GM10248 (cell line): ENCODE results near the gene PRKN.

Experiments used
- CTCF ChIA-PET: fragments of 300-600 bp; sonication (Branson Sonifier 250); formaldehyde crosslinking; extraction: SDS; loops from one replicate; lab custom pipeline; 2021; ENCODE audit warnings: antibody characterized with exemption; lab: Yijun Ruan, JAX
- POLR2A ChIA-PET: fragments of 350-650 bp; sonication (Branson Sonifier 250); formaldehyde crosslinking; extraction: SDS; loops from one replicate; lab custom pipeline; 2020; ENCODE audit warnings: antibody characterized with exemption; lab: Yijun Ruan, JAX
- DNase-seq: peaks from one replicate; pipeline ENCODE4 v3.0.0; 2012; ENCODE audit errors: extremely low spot score
- TF ChIP-seq, protein P1 (sequence below): IDR thresholded peaks from 2 replicates; pipeline ENCODE4 v1.5.1; 2012; ENCODE audit warnings: mild to moderate bottlenecking, low read depth; ENCODE audit errors: extremely low read depth, missing control alignments, control extremely low read depth

PRKN gene

DNA sequence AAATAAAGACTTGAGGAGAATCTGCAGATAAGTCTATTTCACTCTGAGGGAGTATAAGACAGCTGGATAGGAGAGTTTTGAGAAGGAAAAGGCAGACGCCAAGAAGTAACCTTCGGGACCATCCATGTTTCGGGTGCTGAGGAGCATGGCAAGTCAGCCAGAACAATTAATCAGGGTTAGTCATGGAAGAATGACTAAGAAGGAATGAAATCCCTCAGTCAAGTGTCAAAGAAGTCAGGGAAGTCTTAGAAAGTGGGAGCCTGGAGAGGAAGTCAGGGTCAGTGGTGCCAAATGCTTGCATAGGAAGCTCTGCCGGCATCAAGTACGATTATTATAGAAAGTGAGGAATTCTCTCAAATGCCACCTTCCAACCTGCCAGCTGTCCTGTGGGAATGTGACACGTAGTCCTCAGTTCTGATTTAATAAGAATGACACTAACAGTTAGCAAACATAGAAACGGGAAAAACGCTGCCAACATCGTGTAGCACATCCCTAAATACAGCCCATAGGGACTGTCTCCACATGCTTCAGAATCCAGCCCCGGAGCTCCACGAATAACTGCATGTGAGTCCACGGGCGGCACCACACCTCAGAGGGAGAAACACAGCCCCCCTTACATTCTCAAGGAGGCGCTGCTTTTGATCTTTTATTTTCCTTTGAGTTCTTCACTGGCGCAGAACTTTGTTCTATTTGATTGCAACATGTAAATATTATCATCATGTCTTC is 602.7 kb downstream of the PRKN start:
- no peak for DNase-seq
- TF ChIP-seq, protein P1, sequence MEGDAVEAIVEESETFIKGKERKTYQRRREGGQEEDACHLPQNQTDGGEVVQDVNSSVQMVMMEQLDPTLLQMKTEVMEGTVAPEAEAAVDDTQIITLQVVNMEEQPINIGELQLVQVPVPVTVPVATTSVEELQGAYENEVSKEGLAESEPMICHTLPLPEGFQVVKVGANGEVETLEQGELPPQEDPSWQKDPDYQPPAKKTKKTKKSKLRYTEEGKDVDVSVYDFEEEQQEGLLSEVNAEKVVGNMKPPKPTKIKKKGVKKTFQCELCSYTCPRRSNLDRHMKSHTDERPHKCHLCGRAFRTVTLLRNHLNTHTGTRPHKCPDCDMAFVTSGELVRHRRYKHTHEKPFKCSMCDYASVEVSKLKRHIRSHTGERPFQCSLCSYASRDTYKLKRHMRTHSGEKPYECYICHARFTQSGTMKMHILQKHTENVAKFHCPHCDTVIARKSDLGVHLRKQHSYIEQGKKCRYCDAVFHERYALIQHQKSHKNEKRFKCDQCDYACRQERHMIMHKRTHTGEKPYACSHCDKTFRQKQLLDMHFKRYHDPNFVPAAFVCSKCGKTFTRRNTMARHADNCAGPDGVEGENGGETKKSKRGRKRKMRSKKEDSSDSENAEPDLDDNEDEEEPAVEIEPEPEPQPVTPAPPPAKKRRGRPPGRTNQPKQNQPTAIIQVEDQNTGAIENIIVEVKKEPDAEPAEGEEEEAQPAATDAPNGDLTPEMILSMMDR: no peak
- CTCF ChIA-PET: no interaction called here
- POLR2A ChIA-PET: no interaction called here

DNA sequence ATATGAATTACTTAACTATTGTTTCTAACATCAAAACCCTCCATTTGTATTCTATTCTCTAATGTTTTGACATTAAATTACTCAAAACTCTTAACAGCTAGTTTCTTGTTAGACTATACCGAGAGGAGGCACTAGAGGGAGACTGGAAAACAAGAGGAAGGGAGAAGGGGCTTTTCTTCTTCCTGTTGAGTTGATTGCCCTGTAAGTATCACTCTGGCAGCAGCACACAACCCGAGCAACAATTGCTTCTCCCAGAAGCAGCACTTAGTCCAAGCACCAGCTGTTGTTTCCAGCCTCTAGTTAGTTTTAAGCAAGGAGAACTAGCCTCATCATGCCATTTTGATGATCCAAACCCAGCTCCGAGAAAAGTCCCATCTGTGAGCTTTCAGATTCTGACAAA is 603.8 kb downstream of the PRKN start:
- DNase-seq: no peak
- TF ChIP-seq, protein P1: no peak
- POLR2A ChIA-PET: no interaction called here
- CTCF ChIA-PET: interaction anchor here (1.9 kb wide), 1 partner anchor 11 kb away, joined by 5 read pairs; no protein-coding TSS in a partner anchor

DNA sequence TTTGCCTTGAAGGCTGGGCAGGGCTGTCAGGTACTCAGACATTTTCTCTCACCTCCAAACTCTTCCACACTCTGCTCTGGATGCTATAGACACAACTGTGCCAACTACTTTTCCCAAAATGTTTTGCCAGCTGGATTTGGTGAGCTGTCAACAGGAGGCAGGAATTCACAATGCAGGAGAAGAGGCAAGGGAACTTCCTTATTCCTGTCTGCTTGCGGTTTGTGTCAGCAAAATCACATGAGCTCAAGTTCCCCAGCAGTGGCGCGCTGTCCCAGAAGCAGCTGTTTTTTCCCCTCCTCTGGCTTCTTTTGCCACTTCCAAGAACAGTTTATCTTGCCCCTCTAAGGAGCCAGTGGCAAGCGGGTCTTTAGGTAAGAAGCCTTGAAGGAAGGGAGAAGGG is 608.2 kb downstream of the PRKN start:
- ChIA-PET POLR2A (no interaction called here), CTCF (interaction anchor here (0.8 kb wide), 1 partner anchor 10 kb away, joined by 3 read pairs; no protein-coding TSS in a partner anchor)
- no peak for DNase-seq
- TF ChIP-seq, protein P1: no peak

DNA sequence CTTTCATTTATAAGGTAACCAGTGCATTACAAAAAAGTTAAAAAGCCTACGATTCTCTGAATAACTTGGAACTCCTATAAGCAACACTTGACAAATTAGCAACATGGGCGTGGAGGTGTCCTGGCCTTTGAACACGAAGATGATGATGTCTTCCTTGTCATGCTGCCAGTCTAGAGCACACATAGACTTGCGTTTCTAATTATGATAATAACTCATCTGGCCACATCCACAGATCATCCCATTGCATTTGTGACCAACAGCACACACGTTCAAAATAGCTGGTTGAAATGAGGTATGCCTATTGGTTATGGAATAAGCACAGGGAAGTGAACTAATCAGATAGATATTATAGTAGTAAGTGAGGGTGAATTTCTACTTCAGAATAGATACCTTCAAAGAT is 608.9 kb downstream of the PRKN start:
- TF ChIP-seq, protein P1: no peak
- DNase-seq: no peak
- POLR2A ChIA-PET: no interaction called here
- CTCF ChIA-PET: interaction anchor here (0.8 to 1.1 kb wide), 2 partner anchors 10 to 24 kb away, joined by 3 read pairs; no protein-coding TSS in a partner anchor

DNA sequence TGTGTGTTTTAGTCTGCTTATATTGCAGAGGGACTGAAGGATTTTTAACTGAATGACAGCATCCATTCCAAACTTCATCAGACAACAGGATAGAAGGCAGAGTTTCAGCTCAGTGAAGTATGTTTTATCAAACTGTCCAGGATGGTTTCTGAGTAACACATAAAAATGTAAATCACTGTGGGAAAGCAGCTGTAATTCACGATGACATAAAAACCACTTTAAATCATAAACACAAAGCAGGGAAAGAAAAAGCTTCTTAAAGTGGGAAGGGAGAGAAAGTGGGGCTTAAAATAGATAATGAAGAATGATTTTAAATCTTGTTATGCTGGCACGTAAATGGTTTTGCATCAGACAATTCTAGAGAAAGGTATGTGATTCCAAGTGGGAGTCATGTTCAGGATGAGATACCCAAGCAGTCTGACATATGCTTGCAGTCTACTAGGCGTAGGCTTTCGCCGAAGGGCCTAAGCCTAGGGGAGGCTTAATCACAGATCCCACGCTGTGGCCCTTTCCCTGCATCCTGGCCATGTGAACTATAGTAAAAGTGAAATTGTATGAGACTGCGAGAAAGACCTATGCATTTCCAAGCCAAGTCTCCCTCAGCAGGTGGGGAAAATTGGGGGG is 610.6 kb downstream of the PRKN start:
- ChIA-PET POLR2A (no interaction called here), CTCF (interaction anchor here (0.9 to 1.1 kb wide), 4 partner anchors 10 to 61 kb away, joined by 3 to 4 read pairs (median 3); no protein-coding TSS in a partner anchor)
- no peak for DNase-seq
- TF ChIP-seq, protein P1: no peak

DNA sequence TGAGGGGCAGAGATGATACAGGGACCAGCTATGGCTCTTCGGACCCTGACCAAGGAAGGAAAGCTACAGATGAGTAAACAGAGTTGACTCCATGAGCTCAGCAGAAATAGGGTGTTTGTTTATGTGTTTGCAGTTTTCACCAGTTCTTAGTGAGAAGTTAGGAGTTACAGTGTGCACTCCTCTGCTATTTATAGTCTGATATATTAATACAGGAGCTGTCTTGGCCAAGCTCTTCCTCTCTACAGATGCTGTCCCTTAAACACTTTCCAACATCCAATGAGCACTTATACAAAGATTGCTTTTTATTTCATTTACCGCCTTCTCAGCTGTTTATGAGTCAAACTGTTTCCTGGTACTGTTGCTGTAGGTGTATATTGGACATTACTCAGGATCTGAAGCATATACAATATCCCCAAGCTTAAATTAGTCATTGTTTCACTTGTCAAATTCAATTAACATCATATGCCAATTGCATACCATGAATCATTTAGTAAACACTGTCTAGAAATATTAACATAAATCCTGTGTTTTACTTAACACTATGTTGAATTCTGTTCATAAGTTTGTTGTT is 618.0 kb downstream of the PRKN start:
- no peak for DNase-seq
- TF ChIP-seq, protein P1: no peak
- ChIA-PET POLR2A (no interaction called here), CTCF (no interaction called here)
